ENCODE results near the gene MKKS.

MKKS gene

DNA sequence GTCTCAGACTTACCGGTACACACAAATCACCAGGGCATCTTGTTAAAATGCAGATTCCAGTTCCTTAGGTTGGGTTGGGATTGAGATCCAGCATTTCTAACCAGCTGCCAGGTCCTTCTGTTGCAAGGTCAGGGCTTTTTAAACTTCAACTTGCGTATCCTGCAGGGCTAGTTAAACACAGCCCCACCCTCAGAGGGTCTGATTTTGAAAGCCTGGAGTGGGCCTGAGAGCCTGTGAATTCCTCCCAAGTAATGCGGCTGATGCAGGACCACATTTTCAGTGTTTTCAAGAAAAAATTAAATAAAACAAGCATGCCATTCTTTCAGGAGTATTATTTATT is 65.3 kb downstream of the MKKS start:
- no peak for DNase-seq (ENCODE audit: low spot score)

- DNase-seq (ENCODE audit: low spot score): no peak
Measured at GRCh38 chr20:10367943-10368701, 65.9 kb downstream of the MKKS start.

DNA sequence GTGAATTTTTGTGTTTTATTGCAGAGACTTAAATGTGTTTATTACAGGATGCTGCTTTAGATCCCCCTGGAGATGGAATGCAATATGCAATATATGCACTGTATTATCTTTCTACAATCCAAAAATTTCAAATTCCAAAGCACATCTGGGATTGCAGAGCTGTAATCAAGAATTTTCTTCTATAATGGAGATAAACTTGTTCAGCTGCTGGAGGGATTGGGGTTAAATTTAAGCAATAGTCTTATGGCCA is 66.4 kb downstream of the MKKS start:
- DNase-seq (ENCODE audit: low spot score): no peak

GRCh38 chr20:10366898-10367692 is 66.9 kb downstream of the MKKS start:
- no peak for DNase-seq (ENCODE audit: low spot score)

DNA sequence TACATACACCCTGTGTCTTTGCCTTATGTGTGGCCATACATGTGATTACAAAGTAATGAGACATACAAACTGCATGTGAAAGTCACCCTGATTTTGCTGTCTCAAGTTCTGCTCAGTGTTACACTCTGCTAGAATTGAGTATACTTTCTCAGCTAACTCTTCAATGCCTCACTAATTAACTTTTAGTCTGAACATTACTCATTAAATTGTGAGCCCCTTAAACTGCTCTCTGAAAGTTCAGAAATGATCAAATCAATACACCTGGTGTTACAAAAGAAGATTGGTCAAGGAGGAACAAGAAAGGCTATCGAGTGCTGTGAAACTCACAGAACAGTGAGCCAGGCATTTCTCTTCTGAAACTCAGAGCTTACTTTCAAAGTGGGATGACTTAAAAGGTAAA is 71.3 kb downstream of the MKKS start:
- DNase-seq (ENCODE audit: low spot score): no peak

DNA sequence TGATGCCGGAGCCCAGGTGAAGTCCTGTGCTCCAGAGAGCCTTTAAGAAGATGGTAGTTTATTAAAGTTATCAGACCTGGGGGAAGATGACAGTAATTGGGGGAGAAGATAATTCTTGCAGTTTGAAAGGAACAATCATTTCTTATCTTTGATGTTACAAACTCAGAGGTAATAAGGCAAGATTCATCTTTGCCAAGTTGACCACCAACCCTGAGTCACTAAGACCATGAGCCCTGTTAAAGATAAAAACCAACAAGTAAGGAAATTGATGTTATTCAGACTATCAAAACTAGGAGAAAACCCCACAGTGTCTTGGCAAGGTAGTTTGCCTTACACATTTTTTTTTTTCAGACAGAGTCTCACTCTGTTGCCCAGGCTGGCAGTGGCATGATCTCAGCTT is 73.1 kb downstream of the MKKS start:
- DNase-seq (ENCODE audit: low spot score): no peak

DNA sequence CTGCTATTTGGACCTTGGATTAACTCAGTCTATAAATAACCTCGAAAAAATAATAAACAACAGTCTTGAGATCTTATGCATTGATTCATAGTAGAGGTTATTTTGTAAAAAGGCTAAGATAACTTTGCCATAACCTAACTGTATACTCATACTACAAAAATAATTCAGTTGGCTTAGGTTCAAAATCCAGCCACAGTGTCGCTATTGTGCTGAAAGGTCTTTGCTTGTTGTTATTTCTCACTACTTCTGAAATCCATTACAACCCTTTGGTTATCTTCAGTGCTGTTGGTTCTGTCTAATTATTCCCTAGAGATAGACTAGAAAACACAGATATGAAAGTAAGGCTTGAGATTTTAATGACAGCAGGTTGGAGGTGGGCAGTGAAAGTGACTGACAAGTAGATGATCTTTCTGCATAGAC is 74.4 kb downstream of the MKKS start:
- no peak for DNase-seq (ENCODE audit: low spot score)

- no peak for DNase-seq (ENCODE audit: low spot score)
Measured at GRCh38 chr20:10357974-10358373, 76.0 kb downstream of the MKKS start.

DNA sequence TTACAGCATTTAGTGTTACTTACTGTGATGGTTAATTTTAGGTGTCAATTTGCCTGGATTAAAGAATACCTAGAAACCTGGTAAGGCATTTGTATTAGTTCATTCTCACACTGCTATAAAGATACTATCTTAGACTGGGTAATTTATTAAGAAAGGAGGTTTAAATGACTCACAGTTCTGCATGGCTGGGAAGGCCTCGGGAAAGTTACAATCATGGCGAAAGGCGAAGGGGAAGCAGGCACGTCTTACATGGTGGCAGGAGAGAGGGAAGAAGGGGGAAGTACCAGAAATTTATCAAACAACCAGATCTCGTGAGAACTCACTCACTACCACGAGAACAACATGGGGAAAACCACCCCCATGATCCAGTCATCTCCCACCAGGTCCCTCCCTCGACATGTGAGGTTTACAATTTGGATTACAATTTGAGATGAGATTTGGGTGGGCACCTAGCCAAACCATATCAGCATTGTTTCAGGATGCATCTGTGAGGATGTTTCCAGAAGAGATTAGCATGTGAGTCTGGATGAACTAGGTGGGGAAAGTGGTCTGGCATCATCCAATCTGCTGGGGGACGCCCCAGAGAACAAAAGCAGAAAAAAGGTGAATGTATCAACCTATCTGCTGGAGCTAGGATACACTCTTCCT is 76.8 kb downstream of the MKKS start:
- no peak for DNase-seq (ENCODE audit: low spot score)

DNA sequence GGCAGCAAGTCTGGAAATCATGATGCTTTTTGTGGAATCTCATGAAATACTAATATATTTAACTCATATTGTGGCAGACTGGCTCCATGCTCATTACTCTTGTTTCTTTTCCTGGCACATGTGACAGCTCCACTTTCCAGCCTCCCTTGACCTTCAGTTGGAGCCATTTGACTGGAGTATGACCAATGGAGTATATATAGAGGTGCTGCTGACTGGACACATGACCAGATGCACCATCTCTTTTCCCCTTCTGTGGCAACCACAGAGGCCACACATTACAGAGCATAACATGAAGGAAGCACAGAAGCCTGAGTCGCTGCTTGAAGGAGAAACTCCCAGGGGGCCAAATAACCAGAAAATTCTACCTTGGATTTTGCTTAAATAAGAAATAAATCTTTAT is 77.4 kb downstream of the MKKS start:
- DNase-seq (ENCODE audit: low spot score): no peak

GRCh38 chr20:10352934-10353824 is 80.8 kb downstream of the MKKS start:
- no peak for DNase-seq (ENCODE audit: low spot score)

Data from cerebellar cortex (tissue), 1 donor.